ENCODE data around the gene ENPP5. TPM values are rescaled to one million over a fixed set of nuclear protein-coding genes. Genes with fewer than 3 reads are reported as not detected.
"Not testable (repeated sequence)": the region's sequence is repeated elsewhere in the genome, so short reads cannot be mapped to it uniquely, and the experiment has no call there.

The ENPP5 gene
- total RNA-seq, 2 donors from 2014 or later, result 5.6 to 8.8 TPM

DNA sequence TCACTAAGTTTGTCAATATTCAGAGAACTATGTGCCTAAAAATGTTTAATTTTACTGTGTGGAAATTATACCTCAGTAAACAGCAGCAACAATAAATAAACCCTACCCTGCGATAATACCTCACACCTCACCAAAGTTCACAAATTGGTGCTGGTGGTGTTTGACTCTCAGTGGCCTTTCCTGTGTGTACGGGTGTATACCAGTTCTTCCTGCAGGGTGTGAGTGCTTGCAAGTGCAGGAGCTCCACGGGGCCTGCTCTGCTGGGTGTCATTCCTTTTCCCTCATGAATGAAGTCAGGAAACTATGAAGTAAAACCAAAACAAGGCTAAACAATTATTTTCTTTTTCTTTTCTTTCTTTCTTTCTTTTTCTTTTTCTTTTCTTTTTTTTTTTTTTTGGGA, 4.1 kb upstream of the ENPP5 start:
- Histone ChIP-seq H3K27me3 (no peaks in the 10 kb centered on the region), H3K4me3 (no peak overlapping the region), H3K27ac (no peak overlapping the region), H3K36me3 (replicated peaks in 1 of 2; ENCODE audit: insufficient read depth in 1 of 2, low read depth in 2 of 2) (no peaks in the 10 kb centered on the region), H3K9me3 (no peaks in the 10 kb centered on the region), H3K4me1 (peaks cover 4% of the 10 kb centered on the region)
- DNase-seq (no peak), ATAC-seq (no peak)
- TF ChIP-seq, protein P1, sequence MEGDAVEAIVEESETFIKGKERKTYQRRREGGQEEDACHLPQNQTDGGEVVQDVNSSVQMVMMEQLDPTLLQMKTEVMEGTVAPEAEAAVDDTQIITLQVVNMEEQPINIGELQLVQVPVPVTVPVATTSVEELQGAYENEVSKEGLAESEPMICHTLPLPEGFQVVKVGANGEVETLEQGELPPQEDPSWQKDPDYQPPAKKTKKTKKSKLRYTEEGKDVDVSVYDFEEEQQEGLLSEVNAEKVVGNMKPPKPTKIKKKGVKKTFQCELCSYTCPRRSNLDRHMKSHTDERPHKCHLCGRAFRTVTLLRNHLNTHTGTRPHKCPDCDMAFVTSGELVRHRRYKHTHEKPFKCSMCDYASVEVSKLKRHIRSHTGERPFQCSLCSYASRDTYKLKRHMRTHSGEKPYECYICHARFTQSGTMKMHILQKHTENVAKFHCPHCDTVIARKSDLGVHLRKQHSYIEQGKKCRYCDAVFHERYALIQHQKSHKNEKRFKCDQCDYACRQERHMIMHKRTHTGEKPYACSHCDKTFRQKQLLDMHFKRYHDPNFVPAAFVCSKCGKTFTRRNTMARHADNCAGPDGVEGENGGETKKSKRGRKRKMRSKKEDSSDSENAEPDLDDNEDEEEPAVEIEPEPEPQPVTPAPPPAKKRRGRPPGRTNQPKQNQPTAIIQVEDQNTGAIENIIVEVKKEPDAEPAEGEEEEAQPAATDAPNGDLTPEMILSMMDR (IDR thresholded peaks at IDR 0.05), result no peak
- TF ChIP-seq POLR2A (IDR thresholded peaks at IDR 0.05), result no peak
- intact Hi-C loops (cut with DNase I), result no loop called here
- 78 to 84% methylated on average over 3 of the region's 3 CpGs for WGBS, 2 donors

DNA sequence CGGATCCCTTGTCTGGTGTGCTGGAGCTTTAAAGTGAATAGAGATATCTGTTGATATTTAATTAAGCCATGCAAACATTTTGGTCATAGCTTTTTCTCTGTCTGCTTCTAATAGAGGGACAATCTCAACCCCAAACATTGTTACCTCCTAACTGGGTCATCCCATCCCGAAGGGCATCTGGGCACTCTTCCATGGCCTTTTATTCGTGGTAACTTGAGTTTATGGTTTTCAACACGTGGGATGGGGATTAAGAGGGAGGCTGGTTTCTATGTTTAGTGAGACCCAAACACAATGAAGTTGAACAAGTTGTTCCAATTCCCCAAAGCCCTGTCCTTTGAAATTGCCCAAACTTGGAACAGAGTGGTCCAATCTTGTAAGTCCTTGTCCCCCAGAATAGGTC, 1.4 kb upstream of the ENPP5 start:
- DNase-seq (no peak), ATAC-seq (no peak)
- Histone ChIP-seq H3K9me3 (no peaks in the 10 kb centered on the region), H3K27ac (no peak overlapping the region), H3K4me1 (peaks cover 4% of the 10 kb centered on the region), H3K36me3 (replicated peaks in 1 of 2; ENCODE audit: insufficient read depth in 1 of 2, low read depth in 2 of 2) (no peaks in the 10 kb centered on the region), H3K27me3 (no peaks in the 10 kb centered on the region), H3K4me3 (no peak overlapping the region)
- TF ChIP-seq, protein P1 (IDR thresholded peaks at IDR 0.05), result no peak
- TF ChIP-seq POLR2A (IDR thresholded peaks at IDR 0.05), result no peak
- 83 to 84% methylated on average over 4 of the region's 4 CpGs for WGBS, 2 donors
- intact Hi-C loops (cut with DNase I), result no loop called here

DNA sequence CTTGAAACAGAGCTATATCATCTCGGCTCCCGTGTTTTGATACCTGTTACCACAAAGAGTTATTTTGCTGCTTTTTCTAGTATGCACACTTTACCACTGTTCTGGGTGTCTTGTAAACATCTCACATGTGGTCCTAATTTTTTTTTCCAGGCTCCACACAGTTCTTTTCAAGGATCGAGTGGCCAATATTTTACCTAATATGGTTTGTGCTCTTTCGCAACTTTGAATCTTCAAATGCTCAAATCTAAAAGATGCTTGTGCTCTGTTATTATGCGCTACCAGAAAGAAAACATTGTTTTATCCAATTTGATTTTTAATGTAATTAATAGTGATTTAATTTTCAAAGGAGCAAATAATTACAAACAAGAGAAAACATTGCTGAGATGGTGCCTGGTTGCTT, 10.7 kb downstream of the ENPP5 start:
- no peak overlapping the region for H3K27ac ChIP-seq
- H3K4me3 ChIP-seq, result no peak overlapping the region
- H3K4me1 ChIP-seq, result no peaks in the 10 kb centered on the region
- H3K9me3 ChIP-seq, result no peaks in the 10 kb centered on the region
- H3K27me3 ChIP-seq, result no peaks in the 10 kb centered on the region
- 92 to 98% methylated on average over 5 of the region's 5 CpGs for WGBS, 2 donors
- peaks cover 0 to 4% of the 10 kb centered on the region in 2 donors for H3K36me3 ChIP-seq (replicated peaks in 1 of 2; ENCODE audit: insufficient read depth in 1 of 2, low read depth in 2 of 2)
- no peak for DNase-seq
- no peak for ATAC-seq
- no peak for TF ChIP-seq POLR2A (IDR thresholded peaks at IDR 0.05)
- TF ChIP-seq, protein P1 (IDR thresholded peaks at IDR 0.05), result no peak
- intact Hi-C loops (cut with DNase I), result no loop called here

DNA sequence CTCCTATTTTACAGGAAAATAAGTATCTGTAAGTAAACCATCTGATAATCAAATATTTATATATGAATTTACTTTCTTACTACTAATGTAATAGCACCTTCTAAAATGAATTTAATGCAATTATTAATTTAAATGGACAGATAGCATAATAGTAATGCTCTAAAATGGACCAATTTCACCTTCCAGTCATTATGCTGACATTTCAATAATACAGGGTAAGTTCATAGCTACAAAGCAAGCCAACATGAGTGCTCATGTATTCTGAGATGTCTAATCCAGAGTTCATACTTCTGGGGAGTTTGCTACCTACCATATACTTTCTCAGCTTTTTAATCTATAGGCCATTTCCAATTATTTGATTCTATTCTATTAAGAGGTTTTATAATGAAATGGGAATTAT, 11.6 kb downstream of the ENPP5 start:
- Histone ChIP-seq H3K9me3 (no peaks in the 10 kb centered on the region), H3K4me3 (no peak overlapping the region), H3K36me3 (replicated peaks in 1 of 2; ENCODE audit: insufficient read depth in 1 of 2, low read depth in 2 of 2) (peaks cover 0 to 4% of the 10 kb centered on the region in 2 donors), H3K4me1 (no peaks in the 10 kb centered on the region), H3K27me3 (no peaks in the 10 kb centered on the region), H3K27ac (no peak overlapping the region)
- DNase-seq (no peak), ATAC-seq (no peak)
- no peak for TF ChIP-seq POLR2A (IDR thresholded peaks at IDR 0.05)
- TF ChIP-seq, protein P1 (IDR thresholded peaks at IDR 0.05), result no peak
- intact Hi-C loops (cut with DNase I), result no loop called here

DNA sequence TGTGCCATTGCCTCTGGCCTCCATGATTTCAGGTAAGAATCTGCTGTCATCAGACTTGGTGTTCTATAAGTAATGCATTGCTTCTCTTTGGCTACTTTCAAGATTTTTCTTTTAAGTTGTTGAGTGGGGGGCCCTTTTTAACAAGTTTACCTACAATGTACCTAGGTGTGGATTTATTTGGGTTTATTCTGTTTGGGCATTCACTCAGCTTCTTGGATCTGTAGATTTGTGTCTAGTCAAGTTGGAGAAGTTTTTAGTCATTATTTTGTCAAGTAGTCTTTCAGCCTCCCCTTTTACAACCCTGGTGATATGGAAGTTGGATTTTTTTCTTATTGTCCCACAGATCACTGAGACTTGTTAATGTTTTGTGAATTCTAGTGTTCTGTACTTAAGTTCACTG, 14.1 kb downstream of the ENPP5 start:
- H3K4me1 ChIP-seq, result no peaks in the 10 kb centered on the region
- no peak overlapping the region for H3K27ac ChIP-seq
- no peaks in the 10 kb centered on the region for H3K9me3 ChIP-seq
- no peak overlapping the region for H3K4me3 ChIP-seq
- TF ChIP-seq POLR2A (IDR thresholded peaks at IDR 0.05), result no peak
- TF ChIP-seq, protein P1 (IDR thresholded peaks at IDR 0.05), result no peak
- intact Hi-C loops (cut with DNase I), result no loop called here
- H3K27me3 ChIP-seq, result no peaks in the 10 kb centered on the region
- DNase-seq, result no peak
- no peak for ATAC-seq
- peaks cover 0 to 4% of the 10 kb centered on the region in 2 donors for H3K36me3 ChIP-seq (replicated peaks in 1 of 2; ENCODE audit: insufficient read depth in 1 of 2, low read depth in 2 of 2)

DNA sequence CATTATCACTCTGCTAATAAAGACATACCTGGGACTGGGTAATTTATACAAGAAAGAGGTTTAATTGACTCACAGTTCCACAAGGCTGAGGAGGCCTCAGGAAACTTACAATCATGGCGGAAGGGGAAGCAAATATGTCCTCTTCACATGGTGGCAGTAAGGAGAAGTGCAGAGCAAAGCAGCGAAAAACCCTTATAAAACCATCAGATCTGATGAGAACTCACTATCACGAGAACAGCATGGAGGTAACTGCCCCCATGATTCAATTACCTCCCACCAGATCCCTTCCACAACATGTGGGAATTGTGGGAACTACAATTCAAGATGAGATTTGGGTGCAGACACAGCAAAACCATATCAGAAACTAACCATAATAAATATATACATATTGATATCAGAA, 21.7 kb downstream of the ENPP5 start:
- intact Hi-C loops (cut with DNase I); DNase-seq: not testable (repeated sequence)

More for the DNA sequence above, 21.7 kb downstream of the ENPP5 start:
- not testable (repeated sequence) for ATAC-seq; H3K27me3 ChIP-seq; H3K9me3 ChIP-seq; H3K27ac ChIP-seq; H3K36me3 ChIP-seq (replicated peaks in 1 of 2; ENCODE audit: insufficient read depth in 1 of 2, low read depth in 2 of 2); H3K4me3 ChIP-seq; H3K4me1 ChIP-seq
- WGBS, 2 donors, result 94 to 97% methylated on average over 3 of the region's 3 CpGs

Measured in body of pancreas (tissue), 4 donors.